Endothelial cell of umbilical vein (primary cell): ENCODE measurements around the gene TAF5L. TPM values are rescaled to one million over a fixed set of nuclear protein-coding genes. Genes with fewer than 3 reads are reported as not detected.

Source experiments
- BruUV-seq: library from RNA; stranded (reverse); fragments of 400-500 nt; replicated peaks from 2 replicates; lab custom pipeline; 2021; lab: Mats Ljungman, UMichigan
- CTCF ChIA-PET: fragments of 300-600, 350-600 bp; sonication (Branson Sonifier 250); formaldehyde crosslinking; loops from one replicate; lab custom pipeline; 2021; ENCODE audit warnings: antibody characterized with exemption, inconsistent platforms; lab: Charles Lee
- POLR2A ChIA-PET: fragments of 300-600, 350-600 bp; sonication (Branson Sonifier 250); formaldehyde crosslinking; loops from one replicate; lab custom pipeline; 2021; ENCODE audit warnings: antibody characterized with exemption, inconsistent platforms; lab: Charles Lee
- DNase-seq: peaks from one replicate; pipeline ENCODE4 v3.0.0-alpha.2; 2011; ENCODE audit warnings: low read depth, low spot score
- FAIRE-seq: peaks from 2 replicates; lab custom pipeline; 2011; peaks lifted over from hg19 to GRCh38; lab: Jason Lieb, UNC
- H2AFZ ChIP-seq: 2 replicates; pipeline ENCODE4 v1.6.0; 2012; ENCODE audit warnings: low read depth, low read length, control low read depth, inconsistent platforms
- H3K27ac ChIP-seq: 2 replicates; pipeline ENCODE4 v1.5.1; 2011; ENCODE audit warnings: low read depth, mild to moderate bottlenecking, control low read depth, low read length, moderate library complexity; ENCODE audit not compliant: insufficient read depth
- H3K27me3 ChIP-seq, 2 experiments: 2 replicates each; pipeline versions ENCODE4 v1.6.0 to v1.6.1; 2011; ENCODE audit warnings: low read length in 2 of 2, mixed read lengths in 1 of 2; ENCODE audit not compliant: control insufficient read depth in 2 of 2, insufficient read depth in 2 of 2
- H3K36me3 ChIP-seq, 2 experiments: 2 replicates in 1 of 2; 3 replicates in 1 of 2; pipeline ENCODE4 v1.5.1; 2011; ENCODE audit warnings: low read length in 2 of 2, mild to moderate bottlenecking in 1 of 2, moderate library complexity in 1 of 2; ENCODE audit not compliant: control insufficient read depth in 2 of 2, insufficient read depth in 2 of 2; ENCODE audit errors: extremely low read depth in 1 of 2
- H3K4me1 ChIP-seq: 3 replicates; pipeline ENCODE4 v1.5.1; 2011; ENCODE audit warnings: mild to moderate bottlenecking, low read length; ENCODE audit not compliant: control insufficient read depth, insufficient read depth; ENCODE audit errors: extremely low read depth
- H3K4me2 ChIP-seq: 2 replicates; pipeline ENCODE4 v1.6.1; 2011; ENCODE audit warnings: low read length, control low read depth, mixed read lengths; ENCODE audit not compliant: insufficient read depth
- H3K4me3 ChIP-seq, 3 experiments: fragments of 200-600 bp in 1 of 3; sonication (generic), shearing (Covaris generic) in 1 of 3; replicated peaks in 1 of 3; 2 replicates each; pipeline ENCODE4 v1.5.1; 2011 to 2016; ENCODE audit warnings: control low read depth in 3 of 3, low read length in 3 of 3, mild to moderate bottlenecking in 2 of 3, inconsistent platforms in 1 of 3, low read depth in 1 of 3, moderate library complexity in 1 of 3; ENCODE audit not compliant: insufficient read depth in 1 of 3
- H3K79me2 ChIP-seq: 2 replicates; pipeline ENCODE4 v1.6.0; 2012; ENCODE audit warnings: low read length, inconsistent platforms; ENCODE audit not compliant: control insufficient read depth, insufficient read depth
- H3K9ac ChIP-seq: replicated peaks from 2 replicates; pipeline ENCODE3; 2011; ENCODE audit warnings: low read length, control low read depth; ENCODE audit not compliant: insufficient read depth; ENCODE audit errors: extremely low read depth
- H3K9me1 ChIP-seq: replicated peaks from 3 replicates; pipeline ENCODE4 v1.6.0; 2011; ENCODE audit warnings: mild to moderate bottlenecking, low read length; ENCODE audit not compliant: control insufficient read depth, insufficient read depth; ENCODE audit errors: extremely low read depth
- H3K9me3 ChIP-seq: replicated peaks from 2 replicates; pipeline ENCODE4 v1.5.1; 2012; ENCODE audit warnings: low read length, inconsistent platforms; ENCODE audit not compliant: control insufficient read depth, insufficient read depth
- H4K20me1 ChIP-seq: replicated peaks from 2 replicates; pipeline ENCODE3; 2011; ENCODE audit warnings: mild to moderate bottlenecking, low read length; ENCODE audit not compliant: control insufficient read depth, insufficient read depth; ENCODE audit errors: extremely low read depth
- EZH2 ChIP-seq: IDR thresholded peaks from 2 replicates; pipeline ENCODE4 v1.6.1; 2012; ENCODE audit warnings: borderline replicate concordance, low read depth, mild to moderate bottlenecking, moderate library complexity, low read length, inconsistent platforms; ENCODE audit not compliant: severe bottlenecking
- FOS ChIP-seq: IDR thresholded peaks from 2 replicates; pipeline ENCODE4 v1.6.1; 2011; ENCODE audit warnings: mild to moderate bottlenecking, low read length, moderate library complexity, borderline replicate concordance; ENCODE audit not compliant: insufficient read depth
- GATA2 ChIP-seq: IDR thresholded peaks from 2 replicates; pipeline ENCODE4 v1.7.0; 2011; ENCODE audit warnings: low read depth, mild to moderate bottlenecking, moderate library complexity, mixed read lengths, low read length; ENCODE audit not compliant: insufficient read length, insufficient read depth
- JUN ChIP-seq: IDR thresholded peaks from 2 replicates; pipeline ENCODE4 v1.6.1; 2011; ENCODE audit warnings: borderline replicate concordance, low read depth; ENCODE audit not compliant: insufficient read length, insufficient read depth
- dilution Hi-C: fragments of 300-500 bp; cut with MboI; formaldehyde crosslinking; loops from one replicate; pipeline ENCODE4 v1.15.0; 2019; ENCODE audit warnings: low sequenced_read_pairs; ENCODE audit not compliant: extremely low pct_ligation_motif_present
- intact Hi-C: fragments of 100-400 bp; cut with micrococcal nuclease; formaldehyde crosslinking; loops from one replicate; pipeline ENCODE4 v1.10.0; 2022
- polyA plus RNA-seq, 4 experiments: library from polyadenylated mRNA; depleted of rRNA in 3 of 4; stranded (reverse) in 3 of 4; unstranded in 1 of 4; fragments of >200 nt; gene quantifications; 2 replicates each; pipeline versions ENCODE4 v1.2.1 to v1.2.3, GENCODE V29; 2011 to 2012; ENCODE audit warnings: missing spikeins in 1 of 4
- total RNA-seq: library from RNA; stranded (reverse); gene quantifications from 2 replicates; pipeline ENCODE4 v1.2.3, GENCODE V29; 2021

The TAF5L gene
- total and polyA plus RNA-seq, 2 donors (not counting 3 experiments of a cell fraction or from before 2014, with no cell fraction given) = 21.1 to 24.8 TPM

DNA sequence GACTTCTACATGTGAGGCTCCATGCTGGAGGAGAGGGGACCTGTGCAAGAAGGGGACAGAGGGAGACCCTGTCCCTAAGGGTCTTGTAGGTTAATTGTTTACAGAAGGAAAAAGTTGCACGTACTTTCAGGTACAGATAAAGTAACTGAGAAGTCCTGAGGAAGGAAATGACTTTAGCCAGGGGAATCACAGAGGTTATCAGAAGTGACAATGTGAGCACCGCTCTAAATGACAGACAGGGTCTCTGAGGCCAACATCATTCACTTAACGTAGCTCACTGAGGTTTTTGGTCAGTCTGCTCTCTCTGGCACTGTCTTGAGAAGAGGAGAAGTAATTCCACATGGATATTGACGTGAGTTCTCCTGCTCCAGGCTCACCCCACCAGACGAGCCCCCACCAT is 12.0 kb downstream of the TAF5L start:
- ChIA-PET POLR2A (no interaction called here), CTCF (interaction anchor here (1.6 kb wide), 1 partner anchor 56 kb away, joined by 5 read pairs; the partner anchor contains the start of gene ABCB10)
- Histone ChIP-seq H3K79me2 (peaks cover 36% of the 10 kb centered on the region), H3K9me3 (no peaks in the 10 kb centered on the region), H2AFZ (no peak overlapping the region), H3K4me3 (no peak overlapping the region), H3K9ac (no peak overlapping the region), H3K9me1 (no peaks in the 10 kb centered on the region), H3K4me2 (no peak overlapping the region), H3K27me3 (no peaks in the 10 kb centered on the region), H4K20me1 (no peaks in the 10 kb centered on the region), H3K4me1 (no peaks in the 10 kb centered on the region), H3K36me3 (peaks cover 13 to 25% of the 10 kb centered on the region in 2 experiments), H3K27ac (no peak overlapping the region)
- DNase-seq (no peak), FAIRE-seq (no peak)
- intact Hi-C loops = no loop called here
- dilution Hi-C loops = no loop called here
- BruUV-seq = no TSS peak
- TF ChIP-seq EZH2 = no peak

GRCh38 chr1:229608590-229608989 is 17.3 kb downstream of the TAF5L start:
- H3K79me2 ChIP-seq = no peaks in the 10 kb centered on the region
- peaks cover 13 to 28% of the 10 kb centered on the region in 2 experiments for H3K36me3 ChIP-seq
- H2AFZ ChIP-seq = no peak overlapping the region
- intact Hi-C loops = no loop called here
- no peak overlapping the region for H3K9ac ChIP-seq
- TF ChIP-seq JUN (no peak), EZH2 (no peak), FOS (no peak), GATA2 (no peak)
- no peak overlapping the region for H3K4me3 ChIP-seq
- H3K4me2 ChIP-seq = no peak overlapping the region
- H3K27me3 ChIP-seq = no peaks in the 10 kb centered on the region
- ChIA-PET POLR2A (no interaction called here), CTCF (no interaction called here)
- H3K9me1 ChIP-seq = no peaks in the 10 kb centered on the region
- H4K20me1 ChIP-seq = no peaks in the 10 kb centered on the region
- H3K9me3 ChIP-seq = no peaks in the 10 kb centered on the region
- no peak for FAIRE-seq
- no peak for DNase-seq
- no peak overlapping the region for H3K27ac ChIP-seq
- dilution Hi-C loops = no loop called here
- no TSS peak for BruUV-seq
- no peaks in the 10 kb centered on the region for H3K4me1 ChIP-seq
